GM21619 (cell line): Measurements from ENCODE around the gene CHPF2.

Experiments used
- ATAC-seq: cut with Tn5 transposase; IDR thresholded peaks from one replicate; pipeline ENCODE4 v1.9.1; 2021; ENCODE audit not compliant: unreplicated experiment

Gene CHPF2

DNA sequence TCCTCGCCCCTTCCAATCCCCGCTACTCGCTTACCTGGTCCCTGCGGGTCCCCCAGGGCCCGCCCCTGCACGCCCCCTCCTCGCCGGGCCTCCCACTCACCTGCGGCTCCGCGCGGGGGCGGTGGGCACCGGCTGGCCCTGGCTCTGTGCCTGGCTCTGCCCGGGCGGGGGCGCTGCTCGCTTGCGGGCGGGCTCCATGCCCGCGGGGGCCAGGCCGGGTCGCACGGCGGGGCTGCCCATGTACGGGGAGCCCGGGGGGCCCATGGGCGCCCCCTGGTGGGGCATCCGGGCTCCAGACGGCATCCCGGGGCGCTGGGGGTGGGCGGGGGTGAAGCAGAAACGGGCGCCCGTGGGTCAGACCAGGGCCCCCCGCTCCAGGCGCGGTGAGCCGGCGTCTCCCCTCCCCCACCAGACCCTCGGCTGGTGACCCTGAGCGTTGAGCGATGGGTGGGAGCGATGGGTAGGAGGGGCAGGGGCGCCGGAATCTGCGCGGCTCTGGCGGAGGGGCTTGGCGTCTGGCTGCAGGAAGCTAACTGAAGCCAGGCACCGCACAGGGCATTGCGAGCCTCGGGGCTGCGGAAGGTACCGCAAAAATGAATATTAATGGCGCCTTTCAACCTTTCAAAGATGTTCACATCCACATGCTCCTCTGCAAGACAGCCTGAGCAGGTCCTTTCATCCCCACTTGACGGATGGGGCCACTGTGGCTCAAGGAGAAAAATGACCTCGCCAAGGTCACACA is 13.2 kb downstream of the CHPF2 start:
- no peak for ATAC-seq

DNA sequence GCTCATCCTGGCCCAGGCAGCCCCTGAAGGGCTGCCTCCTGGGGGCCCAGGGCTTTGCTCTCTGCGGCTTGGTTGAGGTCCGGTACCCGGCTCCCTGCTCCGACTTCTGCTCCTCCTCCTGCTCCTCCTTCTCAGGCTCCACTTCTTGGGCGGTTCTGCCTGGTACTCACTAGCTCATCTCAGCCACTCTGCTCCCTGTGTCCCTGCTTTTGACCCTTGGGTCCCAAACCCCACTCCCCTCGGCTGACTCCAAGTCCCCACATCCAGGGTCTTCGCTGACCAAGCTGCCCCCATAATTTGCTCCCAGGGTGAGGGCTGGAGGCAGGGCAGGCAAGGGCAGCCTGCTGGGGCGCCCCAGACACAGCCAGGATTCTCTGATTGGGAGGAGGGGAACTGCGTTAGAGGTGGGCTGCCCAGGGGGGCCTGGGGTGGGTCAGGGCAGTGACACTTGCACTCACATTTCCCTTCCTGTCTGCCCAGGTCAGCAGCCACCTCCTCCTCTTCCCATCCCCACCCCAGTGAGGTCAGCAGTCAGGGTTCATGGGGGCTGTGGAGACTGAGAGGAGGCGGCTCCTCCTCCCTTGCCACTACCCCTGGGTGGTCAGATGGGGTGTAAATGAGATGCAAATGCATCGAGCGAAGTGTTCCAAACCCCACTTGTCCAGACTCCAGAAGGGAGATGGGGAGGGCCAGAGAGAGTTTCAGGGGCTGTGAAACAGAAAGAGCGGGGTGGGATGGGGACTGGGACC is 14.0 kb downstream of the CHPF2 start:
- no peak for ATAC-seq

DNA sequence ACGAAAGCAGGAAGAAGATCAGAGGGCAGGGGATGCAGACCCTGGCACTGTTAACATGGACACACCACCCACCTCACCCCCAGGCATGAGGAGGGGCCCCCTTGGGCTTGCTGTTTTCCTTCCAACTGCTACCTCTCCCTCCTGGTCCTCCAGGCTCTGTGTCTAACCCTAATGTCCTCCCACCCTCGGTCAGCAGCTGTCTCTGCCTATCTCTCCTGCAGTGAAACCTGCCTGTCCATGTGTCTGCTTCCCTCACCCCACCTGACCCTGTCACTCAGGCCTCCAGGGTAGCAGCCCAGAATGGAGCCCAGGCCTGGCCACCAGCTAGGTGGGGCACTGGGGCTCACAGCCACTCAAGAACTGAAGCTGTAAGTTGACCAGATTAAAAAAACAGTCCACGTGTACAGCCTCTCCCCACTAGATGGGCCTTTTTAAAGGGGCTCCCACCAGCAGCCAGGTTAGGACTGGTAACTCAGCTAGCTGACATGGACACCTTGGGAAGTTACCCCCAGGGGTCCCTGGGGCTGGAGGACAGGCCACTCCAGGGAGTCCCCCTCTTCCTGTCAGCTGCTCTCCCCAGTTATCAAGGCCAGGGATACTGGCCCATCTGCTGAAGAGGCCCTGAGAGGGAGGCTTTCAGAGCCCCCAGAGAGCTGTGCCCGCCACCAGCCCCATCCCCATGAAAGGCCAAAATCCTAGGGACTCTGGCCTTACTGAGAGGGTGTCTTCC is 14.7 kb downstream of the CHPF2 start:
- ATAC-seq = no peak

DNA sequence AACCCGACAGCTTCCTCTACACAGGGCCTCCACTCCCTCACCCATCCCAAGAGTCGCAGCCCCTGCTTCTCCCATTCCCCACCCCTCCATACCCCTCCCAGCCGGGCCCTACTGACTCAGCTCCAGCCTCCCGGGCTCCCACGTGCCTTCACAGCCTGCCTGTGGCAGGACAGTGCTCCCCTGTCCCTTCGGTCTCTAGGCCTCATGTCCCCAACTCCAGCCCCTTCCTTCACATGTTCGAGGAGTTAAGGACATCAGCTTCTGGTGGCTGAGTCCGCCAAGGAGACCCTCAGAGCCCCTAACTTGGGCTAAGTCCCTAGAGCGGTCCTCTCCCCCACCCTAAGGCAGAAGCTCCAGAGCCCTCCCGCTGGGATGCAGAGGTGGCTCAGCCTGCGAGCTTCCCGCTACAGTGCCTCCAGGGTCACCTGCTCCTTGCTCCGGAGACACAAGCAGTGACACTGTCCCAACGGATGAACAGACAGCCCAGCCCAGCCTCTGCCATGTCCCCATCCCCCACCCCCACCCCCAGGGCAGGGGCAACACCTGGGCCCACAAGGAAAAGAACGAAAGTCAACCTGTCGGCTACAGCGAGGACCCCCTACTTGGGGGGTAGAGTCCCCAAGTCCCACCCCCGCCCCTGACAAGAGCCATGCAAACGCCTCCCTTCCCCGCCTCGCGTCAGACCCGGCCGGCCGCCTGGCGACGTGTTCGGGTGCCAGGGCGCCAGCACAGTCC is 15.5 kb downstream of the CHPF2 start:
- no peak for ATAC-seq

DNA sequence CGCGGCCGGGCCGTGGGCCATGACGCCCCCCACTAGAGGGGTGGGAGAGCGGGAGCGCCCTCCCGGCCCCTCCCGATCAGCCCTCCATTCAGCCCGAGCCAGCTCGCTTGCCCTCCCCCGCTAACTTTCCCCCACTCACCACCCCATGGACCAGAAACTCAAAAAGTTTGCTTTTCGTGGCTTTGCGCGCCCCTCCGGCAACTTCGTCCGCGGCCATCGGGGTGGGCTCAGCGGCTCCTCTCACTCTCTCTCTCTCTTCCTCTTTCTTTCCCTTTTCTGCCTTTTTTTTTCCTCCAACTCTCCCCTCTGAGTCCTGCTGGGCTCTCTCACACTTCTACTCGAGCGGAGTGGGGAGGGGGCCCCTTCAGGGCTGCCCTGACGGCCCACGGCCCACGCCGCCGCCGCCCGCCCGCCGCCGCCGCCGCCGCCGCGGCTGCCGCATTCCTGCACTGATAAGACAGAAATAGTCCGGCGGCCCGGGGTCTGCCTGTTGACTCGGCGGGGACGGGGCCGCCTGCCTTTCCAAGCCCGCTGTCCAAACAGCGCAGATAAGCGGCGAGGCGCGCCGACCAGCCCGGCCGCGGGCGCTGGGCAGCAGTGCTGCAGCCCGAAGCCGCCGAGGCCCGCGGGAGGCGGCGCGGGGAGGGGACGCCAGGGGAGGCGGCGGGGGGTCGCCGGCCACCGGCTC is 16.2 kb downstream of the CHPF2 start, which contains the start of gene SMARCD3:
SMARCD3 (minus strand) TSS at position 349 of the 688 bp plus-strand sequence; CDS start at position 217, 132 bp downstream.
- no peak for ATAC-seq

DNA sequence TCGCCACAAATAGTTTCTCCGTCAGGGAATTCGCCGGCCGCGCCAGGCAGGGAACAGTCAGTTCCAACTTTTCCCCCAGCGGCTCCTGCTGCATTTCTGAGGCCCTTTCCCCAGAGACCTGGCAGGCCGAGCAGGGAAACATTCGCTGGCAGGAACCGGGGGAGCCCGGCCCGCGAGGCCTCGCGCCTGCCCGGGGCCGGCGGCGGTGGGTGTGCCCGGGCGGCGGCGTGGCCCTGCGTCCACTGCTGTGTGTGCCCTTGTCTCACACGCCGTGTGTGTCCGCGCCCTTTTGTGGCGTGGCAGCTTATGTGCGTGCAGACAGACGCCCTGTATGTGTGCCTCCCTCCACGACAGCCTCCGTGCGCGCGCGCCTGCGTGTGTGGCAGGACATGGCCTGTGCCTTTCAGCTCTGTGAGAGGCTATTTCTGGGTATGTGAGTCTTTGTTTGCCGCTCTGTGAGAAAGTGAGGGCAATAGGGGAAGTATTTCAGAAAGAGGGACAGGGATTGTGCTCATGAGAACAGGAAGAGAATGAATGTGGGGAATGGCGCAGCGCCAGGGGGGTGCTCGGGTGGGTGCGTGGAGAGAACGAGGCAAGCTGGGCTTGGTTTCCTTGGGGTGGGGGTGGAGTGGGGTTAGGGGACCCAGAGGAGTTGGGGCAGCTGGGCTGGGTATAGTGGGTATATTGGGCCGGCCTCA is 16.9 kb downstream of the CHPF2 start:
- ATAC-seq = no peak

DNA sequence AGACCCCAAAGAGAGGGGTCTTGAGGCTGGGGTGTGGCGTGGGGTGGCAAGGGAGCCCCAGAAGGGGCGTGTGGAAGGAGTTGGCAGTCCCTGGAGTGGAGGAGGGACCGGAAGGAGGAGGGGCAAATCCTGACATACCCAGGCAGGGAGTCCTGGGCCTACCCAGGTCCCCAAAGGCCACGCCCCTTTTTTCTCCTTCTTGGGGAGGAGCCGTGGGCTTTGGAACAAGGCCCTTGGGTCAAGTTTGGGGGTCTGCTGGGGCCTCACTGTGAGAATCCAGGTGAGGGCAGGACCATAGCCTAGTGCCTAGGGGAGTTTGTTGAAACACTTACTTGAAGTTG is 17.4 kb downstream of the CHPF2 start:
- no peak for ATAC-seq

DNA sequence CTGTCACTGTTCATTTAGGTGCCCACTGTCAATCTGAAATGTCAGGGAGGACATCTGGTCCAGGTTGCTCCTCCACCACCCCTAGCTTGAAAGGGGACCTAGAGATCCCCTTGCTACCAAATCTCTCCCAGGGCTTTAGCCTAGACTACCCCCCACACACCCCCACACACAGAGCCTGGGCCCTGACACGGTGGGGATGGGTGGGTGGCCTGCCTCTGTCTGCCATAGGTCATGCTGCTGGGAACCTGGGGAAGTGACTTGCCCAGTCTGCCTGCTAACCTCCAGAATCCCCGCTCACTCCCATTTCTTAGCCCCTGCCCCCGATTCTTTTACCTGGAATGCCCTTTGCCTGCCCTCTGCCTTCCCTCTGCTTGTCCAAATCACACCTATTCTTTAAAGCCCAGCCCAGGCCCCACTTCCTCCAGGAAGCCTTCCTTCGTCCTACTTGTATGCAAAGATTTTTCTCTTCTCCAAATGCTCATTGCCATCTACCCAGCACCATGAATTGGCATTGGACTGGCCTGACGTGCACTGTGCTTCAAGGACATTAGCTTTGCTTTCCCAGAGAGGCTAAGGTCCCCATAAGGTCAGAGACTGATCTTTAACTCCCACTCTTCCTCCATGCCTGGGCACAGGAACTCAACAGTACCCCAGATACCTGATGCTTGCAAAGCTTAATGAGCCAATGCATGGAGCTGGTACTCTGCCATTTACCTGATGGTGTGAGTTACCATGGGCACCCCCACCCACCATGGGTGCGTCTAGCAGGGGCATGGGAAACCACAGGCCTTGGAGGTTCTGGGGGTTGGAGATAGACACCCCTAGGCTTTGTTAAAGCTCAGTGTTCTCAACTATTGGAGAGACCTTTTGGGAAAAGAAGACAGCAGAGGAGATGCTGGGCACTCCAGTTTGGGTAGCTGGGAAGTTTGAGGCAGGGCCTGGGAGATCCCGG is 18.2 kb downstream of the CHPF2 start:
- ATAC-seq = no peak

DNA sequence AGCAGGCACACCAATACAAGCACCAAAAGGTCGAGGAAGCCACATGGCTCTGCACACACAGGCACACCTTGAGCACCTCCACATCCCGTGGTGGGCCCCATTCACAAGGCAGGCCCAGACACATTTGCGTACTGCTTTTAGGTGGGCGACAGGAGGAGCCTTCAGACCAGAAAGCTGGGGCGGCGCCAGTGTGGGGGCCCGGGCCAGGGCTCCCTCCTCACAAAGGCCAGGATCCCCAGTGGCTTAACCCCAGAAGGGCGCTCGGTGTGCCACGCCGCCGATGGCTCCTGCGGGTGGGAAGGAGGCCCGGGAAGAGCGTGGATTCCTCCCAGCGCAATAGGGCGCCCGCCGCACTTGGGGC is 19.0 kb downstream of the CHPF2 start:
- ATAC-seq = no peak

DNA sequence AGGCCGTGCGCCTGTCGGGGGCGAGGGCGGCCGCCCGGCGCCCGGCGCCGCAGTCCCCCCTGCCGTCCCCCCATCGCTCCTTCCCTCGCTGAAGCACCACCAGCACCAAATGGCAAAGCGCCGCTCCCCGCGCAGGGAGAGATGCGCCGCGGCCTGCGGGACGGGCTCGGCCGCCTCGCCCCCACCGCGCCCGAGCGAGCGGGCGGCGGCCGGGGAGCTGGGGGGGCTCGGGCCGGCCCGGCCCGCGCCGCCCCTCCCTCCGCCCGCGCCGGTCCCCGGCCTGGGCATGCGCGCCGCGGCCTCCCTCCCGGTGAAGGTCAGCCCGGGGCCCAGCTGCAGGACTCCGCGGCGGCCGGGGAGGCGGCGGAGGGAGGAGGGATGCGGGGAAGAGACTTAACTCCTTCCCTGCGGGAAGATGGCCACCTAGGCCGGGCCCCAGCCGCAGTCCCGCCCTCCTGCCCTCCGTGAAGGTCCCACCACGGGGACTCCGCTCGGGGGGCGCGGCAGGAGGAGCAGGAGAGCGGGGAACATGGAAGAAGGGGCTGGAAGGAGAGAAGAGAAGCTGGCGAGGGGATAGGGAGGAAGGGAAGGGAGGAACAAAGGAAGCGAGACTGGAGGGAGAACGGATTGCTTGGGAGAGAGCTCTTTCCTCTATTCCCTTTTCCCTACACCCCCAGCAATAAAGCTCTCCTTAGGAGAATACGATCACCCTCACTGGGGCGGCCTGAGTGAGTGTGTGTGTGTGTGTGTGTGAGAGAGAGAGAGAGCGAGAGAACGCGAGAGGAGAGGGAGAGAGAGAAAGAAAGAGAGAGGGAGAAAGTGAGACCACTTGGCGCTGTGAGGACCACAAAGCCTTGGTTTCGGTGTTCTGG is 19.6 kb downstream of the CHPF2 start:
- ATAC-seq = no peak

DNA sequence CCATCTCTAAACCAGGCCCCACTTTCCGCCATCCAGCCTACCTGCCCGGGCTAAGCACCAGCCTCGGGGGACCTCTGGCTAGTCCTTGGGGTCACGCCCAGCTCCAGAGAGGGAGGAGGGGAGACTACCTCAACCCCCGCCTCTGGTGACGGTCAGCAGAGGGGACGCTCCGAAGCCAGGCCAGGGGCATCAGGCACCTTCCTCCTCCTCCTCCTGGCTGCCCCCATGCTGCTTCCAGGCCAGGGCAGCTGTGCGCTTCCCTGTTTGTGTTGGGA is 20.2 kb downstream of the CHPF2 start:
- ATAC-seq = no peak

DNA sequence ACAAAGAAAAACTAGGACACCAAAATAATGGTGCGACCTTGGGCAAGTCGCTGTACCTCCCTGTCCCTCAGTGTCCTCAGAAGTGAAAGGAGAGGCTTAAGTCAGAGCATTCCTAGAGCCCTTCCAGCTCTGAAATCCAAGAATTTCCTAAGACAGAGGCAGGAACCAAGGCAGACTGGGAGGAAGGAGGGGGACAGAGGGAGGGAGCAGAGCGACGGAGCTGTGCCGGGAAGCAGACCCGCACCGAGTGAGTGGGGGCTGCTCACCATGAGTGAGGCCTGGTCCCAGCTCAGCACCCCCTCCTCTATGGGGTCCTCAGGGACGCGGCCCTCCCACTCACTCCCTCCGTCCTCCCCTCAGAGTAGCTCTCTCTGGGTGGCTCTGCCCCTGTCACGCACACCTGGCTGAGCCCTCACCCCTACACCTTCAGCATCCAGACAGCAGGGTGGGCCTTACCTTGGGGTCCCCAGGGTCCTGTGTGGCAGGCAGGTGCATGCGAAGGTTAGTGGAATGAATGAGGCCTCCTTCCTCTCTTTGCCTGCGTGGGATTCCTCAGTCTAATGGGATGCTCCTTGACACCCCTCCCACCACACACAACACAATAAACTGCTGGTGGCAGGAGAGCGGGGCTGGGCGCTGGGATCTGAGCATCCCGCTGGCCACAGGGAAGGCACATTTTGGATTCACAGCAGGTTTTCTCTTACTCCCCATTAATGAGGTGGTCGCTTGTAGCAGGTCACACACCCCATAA is 20.9 kb downstream of the CHPF2 start:
- no peak for ATAC-seq

DNA sequence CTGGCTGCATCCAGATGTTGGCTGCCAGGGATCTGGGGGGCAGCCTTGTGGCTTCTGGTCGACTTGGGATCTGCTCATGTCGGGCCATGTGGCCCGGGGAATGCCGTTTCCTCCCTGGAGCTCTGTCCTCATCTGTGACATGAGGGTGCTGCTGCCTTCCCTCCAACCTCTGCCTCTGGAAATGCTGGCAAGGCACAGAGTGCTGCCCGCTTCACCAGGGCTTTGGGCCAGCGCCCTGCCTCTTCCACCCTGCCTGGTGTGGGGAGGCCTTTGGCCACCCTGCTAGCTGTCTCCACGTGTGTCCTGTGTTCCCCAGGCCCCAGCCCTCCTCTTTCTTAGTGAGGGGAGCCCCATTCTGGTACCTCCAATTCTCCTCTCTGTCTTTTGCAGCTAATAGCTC is 22.0 kb downstream of the CHPF2 start:
- no peak for ATAC-seq

DNA sequence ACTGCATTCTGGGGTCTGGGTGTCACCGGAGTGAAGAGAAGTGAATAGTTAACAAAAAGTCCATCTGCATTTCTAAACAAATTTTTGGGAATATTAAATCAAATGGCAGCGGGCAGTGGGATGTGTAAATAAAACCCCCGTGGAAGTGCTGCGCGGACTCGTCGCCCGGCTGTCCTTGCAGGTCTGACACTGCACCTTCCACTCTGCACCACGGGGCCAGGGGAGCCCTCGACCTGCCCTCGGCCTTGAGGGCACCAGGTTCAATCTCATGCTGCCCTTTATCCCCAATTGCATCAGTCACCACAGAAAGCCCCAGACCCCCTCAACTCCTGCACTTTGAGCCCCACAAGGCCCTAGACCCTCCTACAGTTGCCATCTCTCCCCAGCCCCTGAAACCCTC is 22.6 kb downstream of the CHPF2 start:
- ATAC-seq = no peak

DNA sequence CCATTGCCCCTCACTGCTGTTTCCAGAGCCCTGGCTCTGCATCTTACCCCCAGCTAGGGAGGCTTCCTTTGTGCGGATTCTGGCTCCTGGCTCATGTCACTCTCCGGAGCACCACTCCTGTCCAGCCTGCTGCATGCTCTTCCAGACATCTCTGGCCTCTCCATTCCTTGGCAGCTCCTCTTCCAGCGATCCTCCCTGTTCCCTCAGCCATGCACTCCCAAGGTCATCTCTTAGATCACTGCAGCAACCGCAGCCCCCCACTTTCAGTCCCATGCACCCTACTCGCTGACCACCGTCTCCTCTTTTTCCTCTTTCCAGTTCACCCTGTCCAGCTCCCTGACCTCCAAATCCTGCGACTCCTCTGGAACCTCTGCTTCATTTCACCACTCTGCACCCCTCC is 23.1 kb downstream of the CHPF2 start:
- ATAC-seq = no peak

DNA sequence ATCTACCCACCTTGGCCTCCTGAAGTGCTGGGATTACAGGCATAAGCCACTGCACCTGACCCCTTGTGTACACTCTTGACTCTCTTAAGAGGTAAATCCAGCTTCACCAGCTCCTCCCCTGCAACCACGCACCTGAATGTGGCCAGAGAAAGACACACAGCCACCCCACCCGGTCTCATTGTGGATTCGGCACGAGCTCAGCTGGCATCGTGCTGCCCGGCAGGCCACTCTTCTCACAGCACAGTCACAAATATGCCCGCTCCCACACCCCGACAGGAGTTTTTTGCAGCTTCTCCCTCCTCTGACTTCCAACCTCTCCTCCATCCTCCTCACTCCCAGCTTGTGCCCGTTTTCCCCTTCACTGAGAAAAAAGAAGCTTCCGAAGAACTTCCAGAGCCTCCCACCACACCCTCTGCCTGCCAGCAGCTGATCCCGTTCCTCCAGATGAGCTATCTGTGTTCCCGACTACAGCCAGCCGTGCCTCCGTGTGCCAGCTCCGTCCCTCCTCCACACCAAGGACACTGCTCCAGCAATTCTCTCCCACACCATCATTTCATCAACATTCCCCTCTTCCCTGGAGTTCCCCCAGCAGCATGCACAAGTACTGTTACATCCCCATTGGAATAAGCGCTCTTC is 24.2 kb downstream of the CHPF2 start:
- ATAC-seq = no peak

DNA sequence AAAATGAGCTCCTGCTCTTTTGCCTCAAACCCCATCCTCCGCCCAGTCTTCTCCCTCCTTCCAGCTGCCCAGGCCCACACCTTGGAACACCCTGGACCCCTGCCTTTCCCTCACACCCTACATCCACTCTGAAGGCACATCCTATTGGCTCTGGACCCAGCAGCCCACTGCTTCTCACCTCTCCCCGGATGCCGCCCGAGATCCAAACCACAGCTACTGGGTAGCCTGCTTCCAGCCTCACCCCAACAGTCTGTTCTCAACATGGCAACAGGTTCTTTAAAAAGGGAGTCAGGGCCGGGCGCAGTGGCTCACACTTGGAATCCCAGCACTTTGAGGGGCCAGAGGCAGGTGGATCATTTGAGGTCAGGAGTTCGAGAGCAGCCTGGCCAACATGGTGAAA is 25.7 kb downstream of the CHPF2 start:
- ATAC-seq = no peak
